Astrocyte (in vitro differentiated cells and primary cell): ENCODE data around the gene MORN1. TPM values are rescaled to one million over a fixed set of nuclear protein-coding genes. Genes with fewer than 3 reads are reported as not detected.

Experiments
- DNase-seq: peaks from one replicate; pipeline ENCODE4 v3.0.0-alpha.2; 2010; ENCODE audit warnings: low read depth
- FAIRE-seq: peaks from 2 replicates; lab custom pipeline; 2011; peaks lifted over from hg19 to GRCh38; lab: Jason Lieb, UNC
- H2AFZ ChIP-seq: 2 replicates; pipeline ENCODE4 v1.6.0; 2012; ENCODE audit warnings: low read depth, low read length, inconsistent platforms
- H3K27ac ChIP-seq: 2 replicates; pipeline ENCODE4 v1.5.1; 2011; ENCODE audit warnings: low read depth, low read length, inconsistent platforms
- H3K27me3 ChIP-seq: 2 replicates; pipeline ENCODE4 v1.6.0; 2011; ENCODE audit warnings: low read length, inconsistent platforms; ENCODE audit not compliant: insufficient read depth
- H3K36me3 ChIP-seq: 2 replicates; pipeline ENCODE4 v1.5.1; 2011; ENCODE audit warnings: low read length, inconsistent platforms; ENCODE audit not compliant: insufficient read depth
- H3K4me1 ChIP-seq: 2 replicates; pipeline ENCODE4 v1.5.1; 2011; ENCODE audit warnings: low read length, inconsistent platforms; ENCODE audit not compliant: insufficient read depth
- H3K4me2 ChIP-seq: 2 replicates; pipeline ENCODE4 v1.6.0; 2012; ENCODE audit warnings: low read length, inconsistent platforms
- H3K4me3 ChIP-seq: 2 replicates; pipeline ENCODE4 v1.5.1; 2011; ENCODE audit warnings: low read depth, mild to moderate bottlenecking, low read length, inconsistent platforms; ENCODE audit not compliant: insufficient read depth
- H3K79me2 ChIP-seq: 2 replicates; pipeline ENCODE4 v1.6.0; 2012; ENCODE audit warnings: mild to moderate bottlenecking, low read length, inconsistent platforms; ENCODE audit not compliant: insufficient read depth
- H3K9ac ChIP-seq: 2 replicates; pipeline ENCODE4 v1.6.0; 2012; ENCODE audit warnings: mild to moderate bottlenecking, low read length, inconsistent platforms
- H3K9me3 ChIP-seq: 2 replicates; pipeline ENCODE4 v1.5.1; 2012; ENCODE audit warnings: low read depth, mild to moderate bottlenecking, low read length, inconsistent platforms; ENCODE audit not compliant: insufficient read depth
- H4K20me1 ChIP-seq: 2 replicates; pipeline ENCODE4 v1.6.0; 2012; ENCODE audit warnings: low read length, inconsistent platforms; ENCODE audit not compliant: insufficient read depth
- H3K27ac Mint-ChIP-seq: one replicate; pipeline ENCODE4 v1.8.0; 2021; ENCODE audit warnings: mild to moderate bottlenecking, mixed read lengths; ENCODE audit not compliant: unreplicated experiment
- H3K27me3 Mint-ChIP-seq: one replicate; pipeline ENCODE4 v1.8.0; 2021; ENCODE audit warnings: low read depth, mixed read lengths; ENCODE audit not compliant: unreplicated experiment
- H3K36me3 Mint-ChIP-seq: one replicate; pipeline ENCODE4 v1.8.0; 2021; ENCODE audit warnings: low read depth, mixed read lengths; ENCODE audit not compliant: unreplicated experiment
- H3K4me1 Mint-ChIP-seq: one replicate; pipeline ENCODE4 v1.8.0; 2021; ENCODE audit warnings: low read depth, mixed read lengths; ENCODE audit not compliant: unreplicated experiment
- H3K4me3 Mint-ChIP-seq: one replicate; pipeline ENCODE4 v1.8.0; 2021; ENCODE audit warnings: mild to moderate bottlenecking, moderate library complexity, mixed read lengths; ENCODE audit not compliant: unreplicated experiment
- H3K9me3 Mint-ChIP-seq: one replicate; pipeline ENCODE4 v1.8.0; 2021; ENCODE audit warnings: mild to moderate bottlenecking, mixed read lengths; ENCODE audit not compliant: unreplicated experiment
- EZH2 ChIP-seq: IDR thresholded peaks from 2 replicates; pipeline ENCODE4 v1.6.1; 2012; ENCODE audit warnings: mild to moderate bottlenecking, low read length, inconsistent platforms; ENCODE audit not compliant: insufficient read depth
- total RNA-seq: library from RNA; stranded (reverse); gene quantifications from 2 replicates; pipeline ENCODE4 v1.2.1, GENCODE V29; 2021
- TF ChIP-seq, protein P1 (sequence below): IDR thresholded peaks from 2 replicates; pipeline ENCODE4 v1.5.1; 2011; ENCODE audit warnings: low read depth, mild to moderate bottlenecking, inconsistent platforms, low read length, moderate library complexity; ENCODE audit not compliant: insufficient read depth

The MORN1 gene
- total RNA-seq, 1 donor from 2014 or later = 9.2 TPM

DNA sequence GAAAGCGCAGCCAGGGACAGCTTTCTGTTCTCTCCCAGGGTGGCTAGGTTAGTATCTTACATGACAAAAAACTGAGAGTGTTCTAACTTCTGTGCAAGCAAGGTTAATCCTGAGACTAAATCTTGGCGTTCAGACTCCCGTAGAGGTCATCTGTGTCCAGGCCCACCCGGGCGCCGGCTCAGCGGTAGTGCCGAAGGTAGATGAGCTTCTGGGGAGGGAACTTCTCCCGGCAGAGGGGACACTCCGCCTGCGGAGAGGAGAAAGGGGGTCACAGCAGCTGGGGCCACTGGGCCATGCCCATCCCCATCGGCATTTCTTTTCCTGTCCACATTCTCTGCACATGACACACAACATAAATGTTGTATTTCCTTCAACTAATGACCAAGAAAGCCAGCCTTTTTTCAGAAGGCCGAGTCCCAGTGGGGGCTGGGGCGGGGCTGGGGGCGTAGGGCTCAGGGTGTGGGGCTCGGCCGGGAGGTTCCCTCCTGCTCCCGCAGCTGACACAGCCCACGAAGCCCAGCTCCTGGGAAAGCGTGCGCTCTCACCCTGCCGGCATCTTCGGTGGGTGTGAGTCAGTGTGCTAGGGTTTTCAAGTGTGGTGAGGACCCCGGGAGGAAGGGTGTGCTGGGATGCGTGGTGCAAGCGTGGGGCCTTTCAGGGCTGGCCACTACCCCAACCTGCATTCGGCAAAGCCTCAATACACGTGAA is 14.4 kb upstream of the MORN1 start:
- DNase-seq = peak; percentile 49

DNA sequence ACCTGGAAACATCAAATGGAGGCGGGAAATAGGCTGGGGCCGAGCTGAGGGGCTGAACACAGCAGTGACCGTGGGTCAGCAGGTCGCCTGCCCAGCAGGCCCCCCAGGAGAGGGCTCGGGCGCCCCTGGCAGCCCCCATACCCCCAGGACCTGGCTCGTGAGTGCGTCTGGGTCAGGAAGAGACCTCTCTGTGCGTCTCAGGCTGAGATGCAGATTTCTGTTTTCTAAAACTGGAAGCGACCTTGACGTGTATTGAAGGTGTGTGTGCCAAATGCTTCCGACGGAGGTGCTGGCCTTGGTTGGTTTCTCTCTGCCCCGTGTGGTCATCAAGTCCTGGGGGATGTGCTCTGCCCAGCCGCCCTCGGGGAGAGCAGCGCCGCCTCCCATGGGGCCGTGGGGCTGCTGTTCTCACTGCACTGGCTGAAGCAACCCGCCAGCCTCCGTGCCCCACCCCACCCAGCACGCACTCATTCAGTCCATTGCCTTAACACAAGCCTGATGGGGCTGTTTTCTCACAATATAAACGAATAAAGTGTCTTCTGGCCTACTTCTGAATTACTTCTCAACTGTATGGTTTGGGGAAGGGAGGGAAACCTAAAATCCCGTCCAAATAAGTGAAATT is 13.6 kb upstream of the MORN1 start:
- DNase-seq = no peak
- peaks cover 31% of the 10 kb centered on the region for H3K79me2 ChIP-seq
- Mint-ChIP-seq H3K27ac (no peak overlapping the region), H3K4me1 (peaks cover 8% of the 10 kb centered on the region), H3K9me3 (no peaks in the 10 kb centered on the region), H3K36me3 (peaks cover 9% of the 10 kb centered on the region), H3K4me3 (no peak overlapping the region), H3K27me3 (no peaks in the 10 kb centered on the region)
- peak overlapping the region; percentile 71 for H3K9ac ChIP-seq
- peaks cover 33% of the 10 kb centered on the region for H3K36me3 ChIP-seq
- TF ChIP-seq, protein P1, sequence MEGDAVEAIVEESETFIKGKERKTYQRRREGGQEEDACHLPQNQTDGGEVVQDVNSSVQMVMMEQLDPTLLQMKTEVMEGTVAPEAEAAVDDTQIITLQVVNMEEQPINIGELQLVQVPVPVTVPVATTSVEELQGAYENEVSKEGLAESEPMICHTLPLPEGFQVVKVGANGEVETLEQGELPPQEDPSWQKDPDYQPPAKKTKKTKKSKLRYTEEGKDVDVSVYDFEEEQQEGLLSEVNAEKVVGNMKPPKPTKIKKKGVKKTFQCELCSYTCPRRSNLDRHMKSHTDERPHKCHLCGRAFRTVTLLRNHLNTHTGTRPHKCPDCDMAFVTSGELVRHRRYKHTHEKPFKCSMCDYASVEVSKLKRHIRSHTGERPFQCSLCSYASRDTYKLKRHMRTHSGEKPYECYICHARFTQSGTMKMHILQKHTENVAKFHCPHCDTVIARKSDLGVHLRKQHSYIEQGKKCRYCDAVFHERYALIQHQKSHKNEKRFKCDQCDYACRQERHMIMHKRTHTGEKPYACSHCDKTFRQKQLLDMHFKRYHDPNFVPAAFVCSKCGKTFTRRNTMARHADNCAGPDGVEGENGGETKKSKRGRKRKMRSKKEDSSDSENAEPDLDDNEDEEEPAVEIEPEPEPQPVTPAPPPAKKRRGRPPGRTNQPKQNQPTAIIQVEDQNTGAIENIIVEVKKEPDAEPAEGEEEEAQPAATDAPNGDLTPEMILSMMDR = no peak
- TF ChIP-seq EZH2 = no peak
- FAIRE-seq = no peak
- H4K20me1 ChIP-seq = peaks cover 44% of the 10 kb centered on the region
- peak overlapping the region; percentile 85 for H3K27ac ChIP-seq
- no peaks in the 10 kb centered on the region for H3K27me3 ChIP-seq
- no peak overlapping the region for H3K4me3 ChIP-seq
- peak overlapping the region; percentile 70 for H3K4me2 ChIP-seq
- H2AFZ ChIP-seq = no peak overlapping the region
- no peaks in the 10 kb centered on the region for H3K9me3 ChIP-seq
- peaks cover 19% of the 10 kb centered on the region for H3K4me1 ChIP-seq

More for the DNA sequence above, 14.4 kb upstream of the MORN1 start:
- FAIRE-seq = no peak
- H3K9me3 ChIP-seq = no peaks in the 10 kb centered on the region
- no peaks in the 10 kb centered on the region for H3K27me3 ChIP-seq
- Mint-ChIP-seq H3K36me3 (peaks cover 7% of the 10 kb centered on the region), H3K27me3 (no peaks in the 10 kb centered on the region), H3K27ac (peak overlapping the region; percentile 62), H3K4me1 (peaks cover 8% of the 10 kb centered on the region), H3K4me3 (no peak overlapping the region), H3K9me3 (no peaks in the 10 kb centered on the region)
- peaks cover 27% of the 10 kb centered on the region for H3K79me2 ChIP-seq
- H3K27ac ChIP-seq = peak overlapping the region; percentile 85
- H3K9ac ChIP-seq = peak overlapping the region; percentile 71
- no peak for TF ChIP-seq EZH2
- TF ChIP-seq, protein P1 = no peak
- H3K4me1 ChIP-seq = peaks cover 19% of the 10 kb centered on the region
- peaks cover 26% of the 10 kb centered on the region for H3K36me3 ChIP-seq
- peaks cover 38% of the 10 kb centered on the region for H4K20me1 ChIP-seq
- no peak overlapping the region for H2AFZ ChIP-seq
- no peak overlapping the region for H3K4me3 ChIP-seq
- H3K4me2 ChIP-seq = peak overlapping the region; percentile 70
